Transverse colon (tissue), 3 donors: ENCODE results near the gene GRK4.

Source experiments
- CTCF ChIP-seq, 5 experiments: fragments of 200-600 bp in 3 of 5; fragments of 450-650 bp in 2 of 5; sonication (generic) in 3 of 5; IDR thresholded peaks; 1 replicate in 2 of 5; 2 replicates in 3 of 5; pipeline ENCODE4 v1.5.1; 2016 to 2017; ENCODE audit warnings: antibody characterized with exemption in 5 of 5, inconsistent platforms in 3 of 5, mild to moderate bottlenecking in 2 of 5, moderate library complexity in 1 of 5
- EP300 ChIP-seq: sonication (generic); formaldehyde crosslinking; IDR thresholded peaks from one replicate; pipeline ENCODE4 v1.6.1; 2017; ENCODE audit warnings: antibody characterized with exemption, low read depth
- POLR2A ChIP-seq: fragments of 450-650 bp; IDR thresholded peaks from one replicate; pipeline ENCODE4 v1.6.1; 2016; ENCODE audit warnings: antibody characterized with exemption, mild to moderate bottlenecking, moderate library complexity

DNA sequence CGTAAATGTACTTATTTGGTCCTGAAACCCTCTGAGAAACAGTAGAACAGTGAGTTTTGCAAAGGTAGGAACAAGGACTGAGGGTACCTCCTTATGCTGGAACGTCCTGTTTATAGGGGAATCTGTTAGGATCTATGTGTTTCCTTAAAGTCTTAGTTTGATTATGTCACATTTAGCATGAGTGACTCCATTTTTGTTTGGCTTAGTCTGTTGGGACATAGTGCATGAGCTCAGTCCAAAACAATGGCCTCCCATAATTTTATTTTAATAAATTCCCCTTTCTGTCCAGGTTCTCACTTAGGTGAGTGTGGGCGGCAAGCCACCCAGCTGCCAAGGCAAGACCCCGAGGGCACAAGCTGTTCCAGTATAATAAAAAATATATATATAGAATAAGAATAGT, 83.3 kb downstream of the GRK4 start:
- TF ChIP-seq POLR2A: no peak
- no peak for TF ChIP-seq EP300
- no peak for TF ChIP-seq CTCF (IDR thresholded peaks at IDR 0.05)
